ENCODE measurements around the gene CDS2.

DNA sequence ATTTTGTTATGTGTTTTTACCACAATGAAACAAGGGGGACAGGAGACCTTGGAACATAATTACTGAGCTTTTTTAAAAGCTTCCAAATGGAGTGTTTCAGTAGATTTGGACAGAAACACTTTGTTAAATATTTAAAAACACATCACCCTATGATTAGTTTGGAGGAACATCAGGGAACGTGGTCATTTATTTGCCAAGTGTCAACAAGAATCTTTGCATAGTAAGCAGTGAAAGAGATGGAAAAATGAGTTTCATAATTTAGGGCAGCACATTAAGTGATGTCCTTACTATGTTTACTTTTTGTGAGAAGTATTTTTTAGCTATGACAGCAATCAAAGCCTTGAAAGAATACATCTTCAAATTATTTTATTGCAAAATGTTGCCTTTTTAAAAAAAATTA lies 107.3 kb downstream of the CDS2 start:
- TF ChIP-seq YY1 (IDR thresholded peaks at IDR 0.05; ENCODE audit: insufficient read depth, insufficient read length) (no peak), ZNF274 (IDR thresholded peaks at IDR 0.05; ENCODE audit: low read depth, low read length) (no peak)

Data from NT2/D1 (cell line).